ENCODE measurements around the gene BTG4. TPM values are rescaled to one million over a fixed set of nuclear protein-coding genes. Genes with fewer than 3 reads are reported as not detected.

Gene BTG4
- total RNA-seq = not detected in 2 replicates
- not detected in 2 replicates for polyA plus RNA-seq

DNA sequence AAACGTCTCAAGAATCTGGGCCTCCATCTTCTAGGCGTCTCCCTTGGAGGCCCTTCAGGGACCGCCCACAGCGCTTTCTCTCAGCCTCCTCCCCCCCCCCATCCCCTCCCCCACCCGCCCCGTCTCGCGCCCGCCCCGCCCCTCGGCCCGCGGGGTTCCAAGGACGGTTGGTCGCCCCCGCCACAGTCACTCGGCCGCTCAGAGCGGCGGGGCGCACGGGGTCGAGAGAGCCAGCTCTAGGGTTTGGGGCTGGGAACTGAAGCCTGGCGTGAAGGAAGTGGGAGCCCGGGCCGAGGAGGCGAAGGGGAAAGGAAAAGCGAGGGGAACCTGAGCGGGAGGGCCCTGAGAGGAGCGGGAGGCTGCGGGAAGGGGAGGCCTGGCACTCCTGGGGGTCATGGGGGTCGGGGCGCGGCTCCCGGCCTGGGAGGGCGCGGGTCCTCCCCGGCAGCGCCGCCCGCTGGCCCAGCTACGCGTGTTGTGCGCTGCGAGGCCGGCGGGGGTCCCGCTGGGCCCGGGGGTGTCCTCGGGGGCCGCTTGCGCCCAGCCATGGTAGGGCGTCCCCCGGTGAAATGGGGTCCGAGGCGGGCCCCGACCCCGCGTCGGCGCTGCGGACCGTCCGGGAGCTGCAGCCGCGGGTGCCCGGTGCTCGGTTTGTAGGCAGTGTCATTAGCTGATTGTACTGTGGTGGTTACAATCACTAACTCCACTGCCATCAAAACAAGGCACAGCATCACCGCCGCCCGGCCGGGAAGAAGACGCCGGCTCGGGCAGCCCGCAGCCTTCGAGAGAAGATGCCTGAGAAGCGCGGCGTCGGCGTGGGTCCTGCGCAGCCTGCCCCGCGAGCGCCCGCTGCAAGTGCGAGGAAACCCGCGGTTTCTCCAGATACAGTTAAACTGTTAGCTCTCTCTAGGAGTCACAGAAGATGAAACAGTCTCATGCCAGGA, at the start of gene BTG4:
BTG4 (minus strand) TSS at position 91 of the 944 bp plus-strand sequence. CDS start 13,610 bp downstream, outside the sequence.
- Histone ChIP-seq H3K36me3 (replicated peaks; ENCODE audit: insufficient read depth, low read depth) (no peaks in the 10 kb centered on the region), H3K27ac (no peak within 1 kb of the TSS), H3K9me2 (replicated peaks; ENCODE audit: insufficient read depth) (no peaks in the 10 kb centered on the region), H2AFZ (peak within 1 kb of the TSS; percentile 87), H3K79me2 (no peaks in the 10 kb centered on the region), H3K4me1 (ENCODE audit: insufficient read depth) (peaks cover 17% of the 10 kb centered on the region), H3K4me3 (peak within 1 kb of the TSS; percentile 54), H3K27me3 (peaks cover 50% of the 10 kb centered on the region), H3K9me3 (ENCODE audit: low read depth) (no peaks in the 10 kb centered on the region), H4K20me1 (ENCODE audit: insufficient read depth, poor library complexity, severe bottlenecking) (no peaks in the 10 kb centered on the region), H3K4me2 (peak within 1 kb of the TSS; percentile 91)
- 3% methylated on average over 33 of the region's 90 CpGs for WGBS (ENCODE audit: low lambda C conversion rate, missing lambda C conversion rate)
- peak; percentile 81 for TF ChIP-seq EZH2 (IDR thresholded peaks at IDR 0.05; ENCODE audit: borderline replicate concordance)
- no peak for TF ChIP-seq EZH2phosphoT487 (IDR thresholded peaks at IDR 0.05; ENCODE audit: low read depth, severe bottlenecking, unreplicated experiment)
- DNase-seq (ENCODE audit: low spot score) = peak; percentile 34

DNA sequence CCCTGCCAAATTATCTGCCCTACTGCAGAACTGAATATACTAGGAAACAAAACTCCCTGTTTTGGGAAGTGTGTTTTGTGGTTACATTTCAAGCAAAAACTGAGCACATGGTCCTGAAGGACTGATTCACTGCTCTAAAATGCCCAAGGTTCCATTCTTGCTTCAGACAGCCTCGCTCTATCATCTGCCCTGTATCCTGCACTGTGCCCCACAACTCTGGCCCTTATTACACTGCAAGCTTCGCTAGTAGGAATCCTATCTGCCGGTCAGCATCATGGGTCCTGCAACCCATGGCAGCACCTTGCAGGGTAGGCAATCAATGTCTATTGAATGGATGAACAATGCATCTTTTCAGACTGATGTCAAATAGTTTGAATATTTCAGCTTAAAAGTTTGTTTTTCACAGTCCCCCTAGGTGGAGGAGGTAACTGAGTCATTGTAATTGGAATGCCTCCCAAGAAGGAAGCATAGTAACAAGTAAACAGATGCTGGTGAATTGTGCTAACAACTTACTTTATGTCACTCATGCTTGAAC, 49.7 kb upstream of the BTG4 start:
- Histone ChIP-seq H2AFZ (no peak overlapping the region), H4K20me1 (ENCODE audit: insufficient read depth, poor library complexity, severe bottlenecking) (no peaks in the 10 kb centered on the region), H3K27ac (no peak overlapping the region), H3K4me2 (no peak overlapping the region), H3K79me2 (no peaks in the 10 kb centered on the region), H3K4me1 (ENCODE audit: insufficient read depth) (no peaks in the 10 kb centered on the region), H3K9me3 (ENCODE audit: low read depth) (no peaks in the 10 kb centered on the region), H3K36me3 (replicated peaks; ENCODE audit: insufficient read depth, low read depth) (no peaks in the 10 kb centered on the region), H3K9me2 (replicated peaks; ENCODE audit: insufficient read depth) (no peaks in the 10 kb centered on the region), H3K4me3 (no peak overlapping the region), H3K27me3 (no peaks in the 10 kb centered on the region)
- TF ChIP-seq EZH2phosphoT487 (IDR thresholded peaks at IDR 0.05; ENCODE audit: low read depth, severe bottlenecking, unreplicated experiment) = no peak
- TF ChIP-seq EZH2 (IDR thresholded peaks at IDR 0.05; ENCODE audit: borderline replicate concordance) = no peak
- TF ChIP-seq, protein P1, sequence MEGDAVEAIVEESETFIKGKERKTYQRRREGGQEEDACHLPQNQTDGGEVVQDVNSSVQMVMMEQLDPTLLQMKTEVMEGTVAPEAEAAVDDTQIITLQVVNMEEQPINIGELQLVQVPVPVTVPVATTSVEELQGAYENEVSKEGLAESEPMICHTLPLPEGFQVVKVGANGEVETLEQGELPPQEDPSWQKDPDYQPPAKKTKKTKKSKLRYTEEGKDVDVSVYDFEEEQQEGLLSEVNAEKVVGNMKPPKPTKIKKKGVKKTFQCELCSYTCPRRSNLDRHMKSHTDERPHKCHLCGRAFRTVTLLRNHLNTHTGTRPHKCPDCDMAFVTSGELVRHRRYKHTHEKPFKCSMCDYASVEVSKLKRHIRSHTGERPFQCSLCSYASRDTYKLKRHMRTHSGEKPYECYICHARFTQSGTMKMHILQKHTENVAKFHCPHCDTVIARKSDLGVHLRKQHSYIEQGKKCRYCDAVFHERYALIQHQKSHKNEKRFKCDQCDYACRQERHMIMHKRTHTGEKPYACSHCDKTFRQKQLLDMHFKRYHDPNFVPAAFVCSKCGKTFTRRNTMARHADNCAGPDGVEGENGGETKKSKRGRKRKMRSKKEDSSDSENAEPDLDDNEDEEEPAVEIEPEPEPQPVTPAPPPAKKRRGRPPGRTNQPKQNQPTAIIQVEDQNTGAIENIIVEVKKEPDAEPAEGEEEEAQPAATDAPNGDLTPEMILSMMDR (IDR thresholded peaks at IDR 0.05; ENCODE audit: poor library complexity) = no peak
- WGBS (ENCODE audit: low lambda C conversion rate, missing lambda C conversion rate) = 74% methylated on average over 3 of the region's 3 CpGs
- DNase-seq (ENCODE audit: low spot score) = no peak

DNA sequence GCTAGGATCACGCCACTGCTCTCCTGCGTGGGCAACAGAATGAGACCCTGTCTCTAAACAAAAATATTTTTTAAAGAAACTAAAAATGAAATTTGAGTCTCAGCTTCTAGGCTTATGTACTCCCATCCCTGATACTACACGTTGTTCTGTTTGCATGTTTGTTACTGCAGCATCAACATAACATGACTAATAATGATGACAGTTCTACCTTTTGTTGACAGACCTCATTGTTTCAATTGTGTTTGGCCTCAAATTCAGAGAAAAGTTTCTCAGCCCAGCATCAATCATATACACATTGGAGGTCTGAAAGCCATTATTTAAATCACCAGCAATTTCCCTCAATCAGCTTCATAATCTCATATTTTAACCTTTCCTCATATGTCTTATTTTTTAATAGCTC, 49.1 kb upstream of the BTG4 start:
- Histone ChIP-seq H3K36me3 (replicated peaks; ENCODE audit: insufficient read depth, low read depth) (no peaks in the 10 kb centered on the region), H3K4me3 (no peak overlapping the region), H3K27ac (no peak overlapping the region), H3K4me2 (no peak overlapping the region), H3K27me3 (no peaks in the 10 kb centered on the region), H3K9me3 (ENCODE audit: low read depth) (no peaks in the 10 kb centered on the region), H2AFZ (no peak overlapping the region), H3K4me1 (ENCODE audit: insufficient read depth) (no peaks in the 10 kb centered on the region), H3K9me2 (replicated peaks; ENCODE audit: insufficient read depth) (no peaks in the 10 kb centered on the region), H3K79me2 (no peaks in the 10 kb centered on the region), H4K20me1 (ENCODE audit: insufficient read depth, poor library complexity, severe bottlenecking) (no peaks in the 10 kb centered on the region)
- 85% methylated on average over 3 of the region's 3 CpGs for WGBS (ENCODE audit: low lambda C conversion rate, missing lambda C conversion rate)
- DNase-seq (ENCODE audit: low spot score) = no peak
- TF ChIP-seq EZH2 (IDR thresholded peaks at IDR 0.05; ENCODE audit: borderline replicate concordance) (no peak), EZH2phosphoT487 (IDR thresholded peaks at IDR 0.05; ENCODE audit: low read depth, severe bottlenecking, unreplicated experiment) (no peak)
- TF ChIP-seq, protein P1 (IDR thresholded peaks at IDR 0.05; ENCODE audit: poor library complexity) = no peak

DNA sequence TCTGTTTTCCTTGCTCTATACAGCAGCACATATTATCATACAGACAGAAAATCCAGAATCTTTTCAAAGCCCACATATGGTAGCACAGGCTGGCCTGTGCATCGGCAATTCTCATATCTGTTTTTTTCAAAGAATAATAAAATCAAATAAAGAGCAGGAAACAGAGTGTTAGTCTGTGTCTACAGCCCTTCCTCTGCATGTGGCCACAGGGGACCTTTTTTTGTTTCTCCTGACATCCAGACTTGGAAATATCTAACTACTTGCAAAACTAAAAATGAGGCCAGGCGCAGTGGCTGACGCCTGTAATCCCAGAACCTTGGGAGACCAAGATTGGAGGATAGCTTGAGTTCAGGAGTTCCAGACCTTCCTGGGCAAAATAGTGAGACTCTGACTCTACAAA, 48.6 kb upstream of the BTG4 start:
- H3K79me2 ChIP-seq = no peaks in the 10 kb centered on the region
- no peaks in the 10 kb centered on the region for H3K36me3 ChIP-seq (replicated peaks; ENCODE audit: insufficient read depth, low read depth)
- no peak overlapping the region for H3K4me2 ChIP-seq
- H3K27me3 ChIP-seq = no peaks in the 10 kb centered on the region
- no peak overlapping the region for H3K4me3 ChIP-seq
- no peak for DNase-seq (ENCODE audit: low spot score)
- TF ChIP-seq EZH2 (IDR thresholded peaks at IDR 0.05; ENCODE audit: borderline replicate concordance) = no peak
- TF ChIP-seq, protein P1 (IDR thresholded peaks at IDR 0.05; ENCODE audit: poor library complexity) = no peak
- no peak for TF ChIP-seq EZH2phosphoT487 (IDR thresholded peaks at IDR 0.05; ENCODE audit: low read depth, severe bottlenecking, unreplicated experiment)
- H4K20me1 ChIP-seq (ENCODE audit: insufficient read depth, poor library complexity, severe bottlenecking) = no peaks in the 10 kb centered on the region
- 96% methylated on average over 3 of the region's 3 CpGs for WGBS (ENCODE audit: low lambda C conversion rate, missing lambda C conversion rate)
- no peak overlapping the region for H3K27ac ChIP-seq
- no peaks in the 10 kb centered on the region for H3K4me1 ChIP-seq (ENCODE audit: insufficient read depth)
- H2AFZ ChIP-seq = no peak overlapping the region
- no peaks in the 10 kb centered on the region for H3K9me3 ChIP-seq (ENCODE audit: low read depth)
- H3K9me2 ChIP-seq (replicated peaks; ENCODE audit: insufficient read depth) = no peaks in the 10 kb centered on the region
